Activated T-cell treated with anti-CD3 and anti-CD28 coated beads, Interleukin-2, amount 50 U/mL, for 48 hours (primary cell): ENCODE measurements around the gene FBL.
"Not testable (repeated sequence)": the region's sequence is repeated elsewhere in the genome, so short reads cannot be mapped to it uniquely, and the experiment has no call there.

ENCODE experiments used
- DNase-seq, 2 experiments: peaks; one replicate each; pipeline ENCODE4 v3.0.0-alpha.2; 2020

Gene FBL

DNA sequence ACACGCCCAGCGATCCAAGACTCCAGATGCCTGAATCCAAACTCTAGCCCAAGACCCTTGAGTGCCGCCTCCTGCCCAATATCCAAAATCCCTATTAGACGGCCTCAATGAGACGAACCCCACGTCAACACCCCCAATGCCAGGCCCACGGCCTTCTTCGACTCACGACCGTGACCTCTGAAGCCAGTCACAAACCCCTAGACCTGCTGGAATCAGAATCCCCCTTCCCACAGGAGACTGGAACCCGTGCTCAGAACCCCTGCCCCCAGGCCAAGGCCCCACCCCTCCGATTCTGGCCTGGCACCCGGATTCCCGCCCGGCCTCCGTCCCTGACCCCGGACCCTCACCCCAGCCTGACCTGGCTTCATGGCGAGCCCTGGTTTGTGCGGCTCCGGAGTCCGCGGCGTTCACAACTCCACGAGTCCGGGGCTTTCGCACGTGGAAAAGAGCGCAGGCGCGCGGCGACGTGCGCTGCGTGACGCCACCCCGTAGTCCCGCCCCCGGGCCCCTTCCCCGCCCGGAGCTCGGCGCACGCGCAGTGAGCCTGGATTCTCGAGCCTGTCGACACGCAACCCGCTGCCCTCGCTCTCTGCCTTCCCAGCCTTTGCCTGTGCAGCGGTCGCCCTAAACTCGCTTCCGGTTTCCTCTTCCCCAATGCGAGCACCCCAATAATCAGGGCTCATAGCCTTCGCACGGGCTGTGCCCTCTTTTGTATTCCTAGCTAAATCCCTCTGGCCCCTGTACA lies at the start of gene FBL:
FBL (minus strand) TSS at position 447 of the 745 bp plus-strand sequence; CDS start at position 368, 79 bp downstream.
- DNase-seq, result peak; percentile 98 to 99

DNA sequence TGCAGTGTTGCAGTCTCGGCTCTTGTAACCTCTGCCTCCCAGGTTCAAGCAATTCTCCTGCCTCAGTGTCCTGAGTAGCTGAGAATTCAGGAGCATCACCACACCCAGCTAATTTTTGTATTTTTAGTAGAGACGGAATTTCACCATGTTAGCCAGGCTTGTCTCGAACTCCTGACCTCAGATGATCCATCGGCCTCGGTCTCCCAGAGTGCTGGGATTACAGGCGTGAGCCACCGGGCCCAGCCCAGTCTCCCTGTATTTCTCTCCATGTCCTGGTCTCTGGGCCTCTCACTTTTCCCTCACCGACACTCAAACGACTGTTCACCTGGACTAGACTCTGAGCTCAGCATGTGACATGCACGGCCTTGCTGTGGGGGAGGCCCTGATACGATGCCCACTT lies 48.9 kb upstream of the FBL start:
- DNase-seq, result not testable (repeated sequence)

DNA sequence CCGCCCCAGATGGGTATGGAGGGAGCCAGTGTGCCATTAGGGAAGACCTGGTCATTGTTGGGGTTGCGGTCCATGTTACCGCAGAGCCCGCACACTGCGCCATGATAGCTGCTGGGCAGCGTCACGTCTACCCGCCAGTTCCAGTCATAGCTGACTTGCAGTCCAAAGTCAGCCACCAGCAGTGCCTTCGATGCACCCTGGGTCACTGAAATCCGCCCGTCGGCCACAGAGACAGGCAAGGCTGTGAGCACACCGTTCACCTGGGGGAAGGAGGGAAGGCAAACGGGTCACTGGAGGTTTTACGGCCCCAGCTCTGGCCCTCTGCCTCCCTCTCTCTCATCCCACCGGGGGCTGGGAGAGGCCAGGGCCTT lies 48.0 kb upstream of the FBL start:
- not testable (repeated sequence) for DNase-seq

DNA sequence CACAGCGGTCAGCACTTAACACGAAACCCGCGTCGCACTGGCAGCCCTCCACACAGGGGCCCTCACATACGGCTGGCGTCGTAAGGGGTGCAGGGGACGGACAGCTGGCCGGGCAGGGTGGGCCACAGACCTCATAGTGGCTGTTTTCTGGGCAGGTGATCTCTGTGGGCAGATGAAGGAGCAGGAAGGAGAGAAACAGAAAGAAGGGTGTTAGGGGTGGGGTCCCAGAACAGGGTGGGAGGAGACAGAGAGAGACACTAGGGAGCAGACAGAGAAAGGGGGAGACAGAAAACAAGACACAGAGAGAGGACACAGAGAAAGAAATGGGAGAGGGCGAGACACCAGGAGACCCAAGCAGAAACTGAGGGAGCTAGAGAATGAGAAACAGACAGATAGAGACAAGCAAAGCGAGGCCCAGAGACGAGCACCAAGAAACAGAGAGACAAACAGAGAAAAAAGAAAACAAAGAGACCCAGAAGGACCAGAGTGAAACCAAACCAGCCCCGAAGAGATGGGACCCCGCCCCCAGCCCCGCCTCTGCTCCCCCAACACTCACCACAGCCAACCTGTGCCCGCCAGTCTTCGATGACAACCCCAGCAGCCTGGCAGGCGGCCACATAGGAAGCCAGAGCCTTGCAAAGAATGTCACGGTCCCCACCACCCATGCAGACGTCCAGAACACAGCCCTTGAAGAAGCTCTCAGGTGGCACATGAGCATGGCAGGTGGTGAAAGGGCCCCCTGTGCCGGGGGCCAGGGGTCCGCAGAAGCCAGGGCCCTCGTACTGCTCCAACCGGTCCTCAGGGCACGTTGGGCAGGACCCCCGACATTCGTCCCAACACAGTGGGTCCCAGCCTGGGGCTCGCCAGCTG lies 47.4 kb upstream of the FBL start:
- DNase-seq, result peak; percentile 63 to 69

DNA sequence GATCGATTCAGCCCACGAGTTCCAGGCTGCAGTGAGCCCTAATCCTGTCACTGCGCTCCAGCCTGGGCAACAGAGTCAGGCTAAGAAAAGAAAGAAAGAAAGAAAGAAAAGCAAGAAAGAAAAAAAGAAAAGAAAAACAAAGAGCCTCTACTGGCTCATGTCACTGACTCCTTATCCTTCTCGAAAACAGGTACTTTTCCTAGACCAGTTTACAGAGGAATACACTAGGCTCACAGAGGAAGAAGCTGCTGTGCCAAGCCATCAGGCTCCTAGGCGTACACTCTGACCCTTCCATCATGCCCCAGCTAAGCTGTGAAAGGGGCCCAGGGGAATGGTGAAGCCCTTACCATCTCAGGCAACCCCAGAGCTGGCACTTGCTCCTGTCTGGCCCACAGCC lies 46.3 kb upstream of the FBL start:
- not testable (repeated sequence) for DNase-seq

DNA sequence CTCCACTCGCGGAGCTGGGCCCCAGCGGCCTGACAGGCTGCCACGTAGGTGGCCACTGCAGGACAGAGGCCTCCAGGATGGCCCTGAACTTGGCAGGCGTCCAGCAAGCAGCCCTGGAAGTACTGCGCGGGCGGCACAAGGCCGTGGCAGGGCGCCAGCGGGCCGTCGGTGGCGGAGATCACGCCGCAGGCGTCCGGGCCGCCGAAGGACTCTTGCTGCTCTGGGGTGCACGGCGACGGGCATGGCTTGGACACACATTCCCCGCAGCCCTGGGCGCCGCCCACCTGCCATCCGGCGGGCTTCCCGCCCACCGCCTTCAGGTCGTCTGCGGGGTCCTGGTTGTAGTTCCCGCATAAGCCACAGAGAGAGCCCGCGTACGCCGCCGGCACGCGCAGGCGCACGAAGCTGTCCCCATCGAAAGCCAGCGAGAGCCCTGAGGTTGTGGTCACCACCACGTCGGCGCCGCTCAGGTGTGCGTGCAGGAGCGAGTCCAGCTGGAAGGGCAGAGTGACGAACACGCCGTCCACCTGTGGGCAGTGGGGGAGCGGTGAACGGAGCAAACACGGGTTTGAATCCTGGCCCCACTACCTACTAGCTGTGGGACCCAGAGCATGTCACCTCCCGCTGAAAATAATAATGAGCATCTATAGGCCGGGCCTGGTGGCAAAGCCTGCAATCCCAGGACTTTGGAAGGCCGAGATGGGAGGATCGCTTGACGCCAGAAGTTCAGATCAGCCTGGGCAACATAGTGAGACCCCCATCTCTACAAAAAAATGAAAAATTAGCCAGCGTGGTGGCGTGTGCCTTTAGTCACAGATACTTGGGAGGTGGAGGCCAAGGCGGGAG lies 45.7 kb upstream of the FBL start:
- DNase-seq, result not testable (repeated sequence)

DNA sequence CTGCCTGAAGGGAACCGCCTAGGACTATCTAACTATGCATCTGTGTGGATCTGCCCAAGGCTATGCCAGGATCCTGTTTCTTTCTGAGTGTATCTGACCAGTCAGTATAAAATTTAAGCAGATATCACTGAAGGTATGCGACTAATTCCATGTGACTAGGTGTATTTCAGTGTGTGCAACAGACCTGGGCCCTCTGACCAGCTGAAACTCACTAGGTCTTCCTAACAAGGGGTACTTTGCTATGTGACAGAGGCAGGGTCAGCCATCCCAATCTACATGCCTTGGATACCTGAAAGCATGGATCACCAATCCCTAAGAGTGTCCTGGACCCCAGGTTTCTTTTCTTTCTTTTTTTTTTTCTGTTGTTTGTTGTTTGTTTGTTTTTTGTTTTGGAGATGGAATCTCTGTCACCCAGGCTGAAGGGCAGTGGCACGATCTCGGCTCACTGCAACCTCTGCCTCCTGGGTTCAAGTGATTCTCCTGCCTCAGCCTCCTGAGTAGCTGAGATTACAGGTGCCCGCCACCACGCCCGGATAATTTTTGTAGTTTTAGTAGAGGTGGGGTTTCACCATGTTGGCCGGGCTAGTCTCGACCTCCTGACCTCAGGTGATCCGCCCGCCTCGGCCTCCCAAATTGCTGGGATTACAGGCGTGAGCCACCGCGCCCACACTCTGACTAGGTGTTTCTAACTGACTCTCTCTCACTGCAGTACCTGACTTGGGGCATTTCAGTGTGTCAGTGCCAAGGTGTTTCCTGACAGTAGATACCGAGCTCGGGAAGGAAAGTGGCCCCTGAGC lies 44.8 kb upstream of the FBL start:
- no peak for DNase-seq

DNA sequence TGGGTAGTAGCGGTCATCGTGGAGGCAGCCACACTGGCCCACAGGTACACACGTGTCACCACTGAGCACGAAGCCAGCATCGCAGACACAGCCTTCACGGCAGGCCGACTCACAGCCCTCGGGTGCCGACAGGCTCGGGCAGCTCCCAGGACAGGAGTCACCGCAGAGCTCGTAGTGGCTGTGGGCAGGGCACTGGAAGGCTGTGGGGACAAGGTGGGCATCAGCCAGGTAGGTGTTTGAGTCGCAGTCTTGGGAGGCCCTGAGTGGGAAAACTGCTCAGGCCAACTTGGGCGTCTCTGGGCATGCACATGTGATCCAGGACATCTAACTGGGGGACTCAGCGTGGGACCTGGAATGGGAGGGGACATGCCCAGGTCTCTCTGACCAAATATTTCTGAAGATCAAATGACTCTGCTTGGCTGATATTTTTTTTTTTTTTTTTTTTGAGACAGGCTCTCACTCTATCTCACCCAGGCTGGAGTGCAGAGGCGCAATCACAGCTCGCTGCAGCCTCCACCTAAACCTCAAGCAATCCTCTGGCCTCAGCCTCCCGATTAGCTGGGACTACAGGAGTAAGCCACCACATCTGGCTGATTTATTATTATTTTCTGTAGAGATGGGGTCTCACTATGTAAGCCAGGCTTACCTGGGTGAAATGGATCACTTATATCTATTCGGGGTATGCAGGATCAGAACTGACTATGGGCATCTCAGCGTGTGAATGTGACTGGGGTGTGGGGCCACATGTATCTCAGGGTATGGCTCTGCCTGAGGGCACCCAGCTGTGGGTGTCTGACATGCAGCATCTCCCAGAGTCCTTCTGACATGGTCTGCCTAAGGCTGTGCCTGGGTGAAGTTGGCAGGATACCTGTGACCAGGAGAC lies 43.9 kb upstream of the FBL start:
- not testable (repeated sequence) for DNase-seq

DNA sequence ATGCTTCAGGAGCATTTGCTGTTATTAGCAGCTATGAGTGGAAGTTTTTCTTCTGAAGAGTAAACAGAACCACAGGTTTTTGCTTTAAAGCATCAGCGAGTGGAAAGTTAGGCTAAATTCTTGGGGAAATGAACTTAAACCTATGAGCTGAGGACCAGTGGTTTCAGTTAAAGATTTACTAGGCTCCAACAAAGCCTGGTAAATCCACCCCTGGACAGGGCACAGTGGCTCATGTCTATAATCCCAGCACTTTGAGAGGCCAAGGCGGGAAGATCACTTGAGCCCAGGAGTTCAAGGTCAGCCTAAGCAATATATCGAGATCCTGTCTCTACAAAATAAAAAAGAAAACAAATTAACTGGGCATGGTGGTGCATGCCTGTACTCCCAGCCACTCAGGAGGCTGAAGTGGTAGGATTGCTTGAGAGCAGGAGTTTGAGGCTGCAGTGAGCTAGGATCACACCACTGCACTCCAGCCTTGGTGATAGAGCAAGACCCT lies 41.3 kb upstream of the FBL start:
- not testable (repeated sequence) for DNase-seq

DNA sequence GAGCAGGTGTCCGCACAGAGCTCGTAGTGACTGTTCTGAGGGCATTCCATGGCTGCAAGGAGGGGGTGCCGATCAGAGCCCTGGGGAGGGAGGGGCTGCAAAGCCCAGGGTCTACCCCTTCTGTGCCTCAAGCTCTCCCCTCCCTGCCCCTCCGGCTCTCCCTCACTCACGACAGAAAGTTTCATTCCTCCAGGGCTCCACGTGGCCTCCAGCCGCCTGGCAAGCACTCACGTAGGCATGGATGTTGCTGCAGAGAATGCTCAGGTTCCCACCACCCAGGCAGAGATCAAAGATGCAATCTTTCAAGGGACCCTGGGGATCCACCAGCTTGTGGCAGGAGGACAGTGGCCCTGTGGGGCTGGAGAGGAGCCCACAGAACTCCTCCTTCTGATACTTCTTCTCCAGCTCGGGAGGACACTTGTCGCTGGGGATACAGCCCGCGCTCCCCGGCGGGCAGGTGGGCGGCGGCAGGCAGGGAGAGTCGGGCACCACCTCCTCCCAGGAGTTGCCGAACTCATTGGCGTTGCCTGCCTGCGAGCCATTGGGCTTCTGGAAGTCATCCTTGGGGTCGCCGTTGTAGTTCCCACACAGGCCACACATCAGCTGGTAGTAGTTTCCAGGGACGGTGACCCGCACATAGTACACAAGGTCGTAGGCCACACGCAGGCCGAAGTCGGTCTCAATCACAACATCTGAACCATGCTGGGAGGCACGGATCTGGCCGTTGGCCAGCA lies 39.8 kb upstream of the FBL start:
- not testable (repeated sequence) for DNase-seq

DNA sequence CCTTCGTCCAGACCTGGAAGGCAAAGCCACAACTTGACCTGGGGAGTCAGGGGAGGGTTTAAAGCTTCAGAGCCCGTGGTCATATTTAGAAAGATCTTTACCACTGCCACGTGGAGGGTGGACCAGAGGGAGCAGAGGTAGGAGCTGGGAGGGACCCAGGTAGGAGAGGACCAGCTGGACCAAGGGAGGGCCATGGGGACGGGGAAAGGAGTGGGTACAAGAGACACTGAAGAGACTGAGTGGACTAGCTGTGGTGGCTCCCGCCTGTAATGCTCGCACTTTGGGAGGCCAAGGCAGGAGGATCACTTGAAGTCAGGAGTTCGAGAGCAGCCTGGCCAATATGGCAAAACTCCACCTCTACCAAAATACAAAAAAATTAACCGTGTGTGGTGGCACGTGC lies 38.5 kb upstream of the FBL start:
- DNase-seq, result not testable (repeated sequence)

DNA sequence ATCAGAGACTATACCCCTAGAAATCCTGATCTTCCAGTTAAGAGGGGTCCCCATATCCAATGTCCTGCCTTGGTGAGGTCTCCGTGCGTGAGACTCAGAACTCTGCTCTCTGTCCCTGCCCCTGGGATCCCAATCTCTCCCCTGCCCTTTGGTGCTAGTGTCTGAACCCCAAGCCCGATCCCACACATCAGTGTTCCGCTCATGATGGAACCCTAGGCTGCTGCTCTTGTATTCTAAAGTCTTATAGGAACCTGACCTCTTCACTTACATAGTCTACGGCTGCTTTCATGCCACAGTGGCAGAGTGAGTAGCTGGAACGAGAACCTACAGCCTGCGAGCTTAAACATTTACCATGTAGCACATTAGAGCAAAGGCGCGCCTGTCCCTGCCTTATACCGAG lies 36.5 kb upstream of the FBL start:
- DNase-seq, result not testable (repeated sequence)

DNA sequence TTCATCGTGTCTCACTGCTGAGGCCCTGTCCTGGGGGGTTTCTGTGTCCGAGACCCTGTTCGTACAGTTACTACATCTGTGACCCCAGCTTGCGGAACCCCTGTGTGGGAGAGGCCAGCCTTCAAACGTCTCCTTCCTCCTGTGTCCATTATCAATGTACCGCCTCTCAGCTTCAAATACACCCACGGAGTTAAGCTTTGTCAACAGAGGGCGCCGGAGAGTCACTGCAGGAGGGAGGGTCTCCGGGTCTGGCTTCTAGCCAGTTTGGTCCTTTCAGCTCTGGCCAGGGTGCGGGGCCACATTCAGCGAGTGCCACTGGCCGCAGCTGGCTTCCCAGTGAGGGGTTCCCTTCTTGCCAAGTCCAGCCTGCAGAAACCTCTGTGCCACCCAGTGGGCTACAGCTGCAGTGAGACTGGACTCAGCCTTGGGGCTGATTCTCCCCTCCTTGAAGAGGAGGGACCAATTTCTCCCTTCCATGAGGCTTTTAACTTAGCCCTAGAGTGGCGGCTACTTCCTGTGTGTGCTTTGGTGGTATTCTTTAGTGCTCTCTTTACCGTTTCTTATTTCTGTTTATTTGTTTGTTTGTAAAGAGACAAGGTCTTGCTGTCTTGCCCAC lies 35.4 kb upstream of the FBL start:
- DNase-seq, result peak; percentile 71 to 72

DNA sequence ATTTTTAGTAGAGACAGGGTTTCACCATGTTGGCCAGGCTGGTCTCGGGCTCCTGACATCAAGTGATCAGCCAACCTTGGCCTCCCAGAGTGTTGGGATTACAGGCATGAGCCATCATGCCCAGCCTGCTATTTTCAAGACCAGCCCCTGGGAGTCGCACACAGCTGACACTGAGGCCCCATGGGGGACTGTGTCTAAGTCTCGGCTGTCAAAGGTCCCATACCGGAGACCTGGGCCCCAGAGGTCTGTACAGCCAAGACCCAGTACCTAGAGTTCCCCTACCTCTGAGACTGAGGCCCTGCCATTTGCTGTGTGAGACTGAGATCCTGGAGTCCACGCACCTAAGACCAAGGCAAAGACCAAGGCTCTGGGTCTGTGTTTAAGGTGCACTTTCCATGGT lies 34.1 kb upstream of the FBL start:
- DNase-seq, result not testable (repeated sequence)

DNA sequence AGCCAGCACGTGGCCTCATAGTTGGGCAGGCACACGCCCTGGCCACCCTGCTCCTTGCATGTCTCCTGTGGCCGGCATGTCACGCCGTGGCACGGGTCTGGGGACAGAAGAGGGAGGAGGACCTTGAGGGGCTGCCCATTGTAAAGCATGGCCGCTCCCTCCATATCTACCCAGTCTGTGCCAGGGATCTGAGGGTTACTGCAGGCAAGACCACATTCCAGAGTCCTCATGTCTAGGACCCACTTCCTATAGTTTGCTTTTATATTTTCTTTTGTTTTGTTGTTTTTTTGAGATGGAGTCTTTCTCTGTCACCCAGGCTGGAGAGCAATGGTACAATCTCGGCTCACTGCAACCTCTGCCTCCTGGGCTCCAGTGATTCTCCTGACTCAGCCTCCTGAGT lies 33.6 kb upstream of the FBL start:
- DNase-seq, result not testable (repeated sequence)

DNA sequence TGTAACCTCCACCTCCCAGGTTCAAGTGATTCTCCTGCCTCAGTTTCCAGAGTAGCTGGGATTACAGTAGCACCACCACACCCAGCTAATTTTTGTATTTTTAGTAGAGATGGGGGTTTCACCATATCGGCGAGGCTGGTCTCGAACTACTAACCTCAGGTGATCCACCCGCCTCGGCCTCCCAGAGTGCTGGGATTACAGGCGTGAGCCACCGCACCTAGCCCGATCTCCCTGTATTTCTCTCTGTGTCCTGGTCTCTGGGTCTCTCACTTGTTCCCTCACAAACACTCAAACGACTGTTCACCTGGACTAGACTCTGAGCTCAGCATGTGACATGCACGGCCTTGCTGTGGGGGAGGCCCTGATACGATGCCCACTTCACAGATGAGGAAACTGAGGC lies 32.7 kb upstream of the FBL start:
- not testable (repeated sequence) for DNase-seq

DNA sequence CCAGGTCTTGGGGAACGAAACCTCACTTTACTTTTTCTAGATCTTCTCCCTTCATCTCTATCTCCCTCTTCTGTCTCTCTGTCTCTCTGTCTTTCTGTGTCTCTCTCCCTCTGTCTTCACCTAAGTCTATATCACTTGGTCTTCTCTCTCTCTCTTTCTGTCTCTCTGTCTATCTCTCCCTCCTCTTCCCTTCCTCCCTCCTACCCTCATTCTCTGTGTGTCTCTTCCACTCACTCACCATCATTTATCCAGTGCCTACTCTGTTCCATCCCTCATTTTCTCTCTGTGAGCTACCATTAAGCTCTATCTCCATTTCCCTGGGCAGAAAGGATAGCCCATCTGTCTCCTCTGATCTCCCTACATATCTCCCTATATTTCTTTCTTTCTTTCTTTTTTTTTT lies 32.2 kb upstream of the FBL start:
- no peak for DNase-seq

DNA sequence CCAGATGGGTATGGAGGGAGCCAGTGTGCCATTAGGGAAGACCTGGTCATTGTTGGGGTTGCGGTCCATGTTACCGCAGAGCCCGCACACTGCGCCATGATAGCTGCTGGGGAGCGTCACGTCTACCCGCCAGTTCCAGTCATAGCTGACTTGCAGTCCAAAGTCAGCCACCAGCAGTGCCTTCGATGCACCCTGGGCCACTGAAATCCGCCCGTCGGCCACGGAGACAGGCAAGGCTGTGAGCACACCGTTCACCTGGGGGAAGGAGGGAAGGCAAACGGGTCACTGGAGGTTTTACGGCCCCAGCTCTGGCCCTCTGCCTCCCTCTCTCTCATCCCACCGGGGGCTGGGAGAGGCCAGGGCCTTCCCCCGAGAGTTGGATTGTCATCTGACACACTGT lies 31.8 kb upstream of the FBL start:
- not testable (repeated sequence) for DNase-seq

DNA sequence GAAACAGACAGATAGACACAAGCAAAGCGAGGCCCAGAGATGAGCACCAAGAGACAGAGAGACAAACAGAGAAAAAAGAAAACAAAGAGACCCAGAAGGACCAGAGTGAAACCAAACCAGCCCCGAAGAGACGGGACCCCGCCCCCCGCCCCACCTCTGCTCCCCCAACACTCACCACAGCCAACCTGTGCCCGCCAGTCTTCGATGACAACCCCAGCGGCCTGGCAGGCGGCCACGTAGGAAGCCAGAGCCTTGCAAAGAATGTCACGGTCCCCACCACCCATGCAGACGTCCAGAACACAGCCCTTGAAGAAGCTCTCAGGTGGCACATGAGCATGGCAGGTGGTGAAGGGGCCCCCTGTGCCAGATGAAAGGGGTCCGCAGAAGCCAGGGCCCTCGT lies 31.3 kb upstream of the FBL start:
- DNase-seq, result peak in 1 of 2 experiments; percentile 42

DNA sequence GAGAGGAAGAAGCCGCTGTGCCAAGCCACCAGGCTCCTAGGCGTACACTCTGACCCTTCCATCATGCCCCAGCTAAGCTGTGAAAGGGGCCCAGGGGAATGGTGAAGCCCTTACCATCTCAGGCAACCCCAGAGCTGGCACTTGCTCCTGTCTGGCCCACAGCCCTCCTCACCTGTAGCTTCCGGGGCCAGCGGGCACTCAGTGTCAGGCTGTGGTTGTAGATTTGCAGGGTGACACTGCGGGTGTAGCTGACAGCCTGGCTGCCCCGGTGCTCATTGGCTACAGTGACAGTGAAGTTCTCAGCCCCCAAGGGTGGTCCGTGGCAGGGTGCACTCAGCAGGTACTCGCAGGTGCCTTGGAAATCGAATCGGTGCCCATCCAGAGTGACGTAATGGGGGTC lies 30.3 kb upstream of the FBL start:
- not testable (repeated sequence) for DNase-seq
